K562 (cell line): ENCODE results near the gene CASP9. TPM values are rescaled to one million over a fixed set of nuclear protein-coding genes. Genes with fewer than 3 reads are reported as not detected.

Experiments
- BCOR ChIP-seq: fragments of 450-650 bp; IDR thresholded peaks from 2 replicates; pipeline ENCODE4 v1.6.1; 2016
- BRD4 ChIP-seq: fragments of 200-600 bp; sonication (generic); IDR thresholded peaks from 2 replicates; pipeline ENCODE4 v1.6.1; 2017; ENCODE audit warnings: inconsistent platforms
- DACH1 ChIP-seq: fragments of 450-650 bp; IDR thresholded peaks from 2 replicates; pipeline ENCODE4 v1.6.1; 2018; ENCODE audit not compliant: partially characterized antibody
- KDM1A ChIP-seq, 2 experiments: fragments of 450-650 bp; IDR thresholded peaks; 2 replicates each; pipeline ENCODE4 v1.6.1; 2016; ENCODE audit warnings: mild to moderate bottlenecking in 2 of 2
- MAFK ChIP-seq: IDR thresholded peaks from 2 replicates; pipeline ENCODE4 v1.6.1; 2011; ENCODE audit warnings: low read length, improper control_type of control experiment
- RBM25 ChIP-seq: fragments of 200-400 bp; formaldehyde crosslinking; IDR thresholded peaks from 2 replicates; pipeline ENCODE4 v1.6.1; 2018; ENCODE audit warnings: low read length, low read depth, moderate library complexity; ENCODE audit not compliant: severe bottlenecking
- STAT5B ChIP-seq: fragments of 250-450 bp; sonication (Bioruptor Pico); IDR thresholded peaks from 2 replicates; pipeline ENCODE4 v1.8.0; 2021; ENCODE audit warnings: mild to moderate bottlenecking, inconsistent platforms
- TBP ChIP-seq: optimal IDR thresholded peaks from 2 replicates; pipeline ENCODE3; 2011; ENCODE audit warnings: low read depth, low read length, improper control_type of control experiment
- U2AF1 ChIP-seq: fragments of 200-400 bp; formaldehyde crosslinking; optimal IDR thresholded peaks from 2 replicates; pipeline ENCODE3; 2017; ENCODE audit warnings: mild to moderate bottlenecking, low read depth, low read length, moderate library complexity
- USF2 ChIP-seq: sonication (generic); formaldehyde crosslinking; IDR thresholded peaks from 2 replicates; pipeline ENCODE4 v1.5.0; 2020; ENCODE audit warnings: missing genetic modification reagents
- ZBED1 ChIP-seq: IDR thresholded peaks from 2 replicates; pipeline ENCODE4 v1.6.1; 2014
- ZBTB17 ChIP-seq: fragments of 450-650 bp; formaldehyde crosslinking; IDR thresholded peaks from 2 replicates; pipeline ENCODE4 v1.4.0; 2020; ENCODE audit warnings: mild to moderate bottlenecking
- ZMIZ1 ChIP-seq, 2 experiments: fragments of 150-350 bp in 1 of 2; IDR thresholded peaks; 2 replicates each; pipeline ENCODE4 v1.6.1; 2012 to 2016; ENCODE audit warnings: low read depth in 2 of 2, low read length in 2 of 2, mild to moderate bottlenecking in 1 of 2, moderate library complexity in 1 of 2
- ZSCAN32 ChIP-seq: fragments of 450-650 bp; formaldehyde crosslinking; IDR thresholded peaks from 2 replicates; pipeline ENCODE4 v1.4.0; 2020; ENCODE audit warnings: mild to moderate bottlenecking, moderate library complexity
- polyA plus RNA-seq, 8 experiments: library from polyadenylated mRNA; depleted of rRNA in 4 of 8; stranded (reverse) in 5 of 8; unstranded in 3 of 8; fragments of >200 nt; fragmentation: Nextera tagmentation in 2 of 8; fragmentation: Illumina TruSeq in 1 of 8; extraction: Ambion mirVana in 2 of 8; extraction: Trizol in 1 of 8; gene quantifications; 2 replicates each; pipeline versions ENCODE4 v1.2.1 to v1.2.3, GENCODE V29; 2011 to 2014; ENCODE audit warnings: inconsistent platforms in 1 of 8, missing spikeins in 1 of 8
- total RNA-seq, 7 experiments: library from RNA; depleted of rRNA in 6 of 7; stranded (reverse); fragments of >200 nt in 6 of 7; fragmentation: Illumina TruSeq in 2 of 7; extraction: Trizol in 2 of 7; gene quantifications; 2 replicates each; pipeline versions ENCODE4 v1.2.1 to v1.2.3, GENCODE V29; 2011 to 2021; ENCODE audit warnings: low replicate concordance in 1 of 7
- TF ChIP-seq, protein P1 (sequence below): fragments of 250-450 bp; sonication (Bioruptor Pico); IDR thresholded peaks from 2 replicates; pipeline ENCODE4 v1.5.0; 2021; ENCODE audit warnings: mild to moderate bottlenecking, borderline replicate concordance
- TF ChIP-seq, protein P2 (sequence below): sonication (generic); formaldehyde crosslinking; IDR thresholded peaks from 2 replicates; pipeline ENCODE4 v1.8.0; 2022; ENCODE audit warnings: mild to moderate bottlenecking, missing genetic modification reagents

The CASP9 gene
- total and polyA plus RNA-seq, 9 of the 15 experiments (the other 6 are each of a cell fraction or from before 2014, with no cell fraction given) = 10.8 to 54.1 (median 30.7) TPM

DNA sequence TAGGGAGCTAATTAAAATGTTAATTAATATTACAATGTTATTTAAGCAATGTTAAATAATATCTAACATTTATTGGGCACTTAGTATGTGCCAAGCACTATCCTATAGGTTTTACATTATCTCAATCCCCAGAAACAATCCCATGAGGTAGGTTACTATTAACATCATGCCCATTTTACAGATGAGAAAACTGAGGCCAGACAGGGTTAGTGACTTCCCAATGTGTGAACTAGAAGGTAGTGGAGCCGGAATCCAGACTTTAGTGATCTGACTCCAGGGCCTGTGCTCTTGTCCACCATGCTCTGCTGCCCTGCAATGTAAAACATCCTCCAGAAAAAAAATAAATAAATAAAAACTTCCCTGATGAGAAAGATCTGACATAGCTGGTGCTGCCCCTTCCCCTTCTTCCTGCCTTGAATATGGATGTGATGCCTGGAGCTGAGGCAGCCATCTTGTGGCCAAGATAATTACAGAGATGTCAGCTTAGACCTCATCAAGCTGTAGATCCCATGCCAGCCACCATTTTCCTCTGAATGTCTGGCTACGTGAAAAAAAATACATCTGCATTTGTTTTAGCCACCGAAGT lies 75.0 kb downstream of the CASP9 start (continued):
- TF ChIP-seq, protein P1, sequence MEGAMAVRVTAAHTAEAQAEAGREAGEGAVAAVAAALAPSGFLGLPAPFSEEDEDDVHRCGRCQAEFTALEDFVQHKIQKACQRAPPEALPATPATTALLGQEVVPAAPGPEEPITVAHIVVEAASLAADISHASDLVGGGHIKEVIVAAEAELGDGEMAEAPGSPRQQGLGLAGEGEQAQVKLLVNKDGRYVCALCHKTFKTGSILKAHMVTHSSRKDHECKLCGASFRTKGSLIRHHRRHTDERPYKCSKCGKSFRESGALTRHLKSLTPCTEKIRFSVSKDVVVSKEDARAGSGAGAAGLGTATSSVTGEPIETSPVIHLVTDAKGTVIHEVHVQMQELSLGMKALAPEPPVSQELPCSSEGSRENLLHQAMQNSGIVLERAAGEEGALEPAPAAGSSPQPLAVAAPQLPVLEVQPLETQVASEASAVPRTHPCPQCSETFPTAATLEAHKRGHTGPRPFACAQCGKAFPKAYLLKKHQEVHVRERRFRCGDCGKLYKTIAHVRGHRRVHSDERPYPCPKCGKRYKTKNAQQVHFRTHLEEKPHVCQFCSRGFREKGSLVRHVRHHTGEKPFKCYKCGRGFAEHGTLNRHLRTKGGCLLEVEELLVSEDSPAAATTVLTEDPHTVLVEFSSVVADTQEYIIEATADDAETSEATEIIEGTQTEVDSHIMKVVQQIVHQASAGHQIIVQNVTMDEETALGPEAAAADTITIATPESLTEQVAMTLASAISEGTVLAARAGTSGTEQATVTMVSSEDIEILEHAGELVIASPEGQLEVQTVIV (CRISPR knock-in tag) = no peak
- TF ChIP-seq ZMIZ1 (IDR thresholded peaks at IDR 0.05; ENCODE audit: low read depth in 2 of 2, low read length in 2 of 2) (no peak), MAFK (no peak), BCOR (peak; percentile 99), DACH1 (no peak), U2AF1 (no peak), RBM25 (peak; percentile 94), ZBED1 (no peak), KDM1A (IDR thresholded peaks at IDR 0.05) (peak; percentile 75 to 83), TBP (no peak), BRD4 (no peak), USF2 (CRISPR knock-in tag) (no peak), ZBTB17 (no peak), STAT5B (no peak), ZSCAN32 (CRISPR knock-in tag) (no peak)
- TF ChIP-seq, protein P2, sequence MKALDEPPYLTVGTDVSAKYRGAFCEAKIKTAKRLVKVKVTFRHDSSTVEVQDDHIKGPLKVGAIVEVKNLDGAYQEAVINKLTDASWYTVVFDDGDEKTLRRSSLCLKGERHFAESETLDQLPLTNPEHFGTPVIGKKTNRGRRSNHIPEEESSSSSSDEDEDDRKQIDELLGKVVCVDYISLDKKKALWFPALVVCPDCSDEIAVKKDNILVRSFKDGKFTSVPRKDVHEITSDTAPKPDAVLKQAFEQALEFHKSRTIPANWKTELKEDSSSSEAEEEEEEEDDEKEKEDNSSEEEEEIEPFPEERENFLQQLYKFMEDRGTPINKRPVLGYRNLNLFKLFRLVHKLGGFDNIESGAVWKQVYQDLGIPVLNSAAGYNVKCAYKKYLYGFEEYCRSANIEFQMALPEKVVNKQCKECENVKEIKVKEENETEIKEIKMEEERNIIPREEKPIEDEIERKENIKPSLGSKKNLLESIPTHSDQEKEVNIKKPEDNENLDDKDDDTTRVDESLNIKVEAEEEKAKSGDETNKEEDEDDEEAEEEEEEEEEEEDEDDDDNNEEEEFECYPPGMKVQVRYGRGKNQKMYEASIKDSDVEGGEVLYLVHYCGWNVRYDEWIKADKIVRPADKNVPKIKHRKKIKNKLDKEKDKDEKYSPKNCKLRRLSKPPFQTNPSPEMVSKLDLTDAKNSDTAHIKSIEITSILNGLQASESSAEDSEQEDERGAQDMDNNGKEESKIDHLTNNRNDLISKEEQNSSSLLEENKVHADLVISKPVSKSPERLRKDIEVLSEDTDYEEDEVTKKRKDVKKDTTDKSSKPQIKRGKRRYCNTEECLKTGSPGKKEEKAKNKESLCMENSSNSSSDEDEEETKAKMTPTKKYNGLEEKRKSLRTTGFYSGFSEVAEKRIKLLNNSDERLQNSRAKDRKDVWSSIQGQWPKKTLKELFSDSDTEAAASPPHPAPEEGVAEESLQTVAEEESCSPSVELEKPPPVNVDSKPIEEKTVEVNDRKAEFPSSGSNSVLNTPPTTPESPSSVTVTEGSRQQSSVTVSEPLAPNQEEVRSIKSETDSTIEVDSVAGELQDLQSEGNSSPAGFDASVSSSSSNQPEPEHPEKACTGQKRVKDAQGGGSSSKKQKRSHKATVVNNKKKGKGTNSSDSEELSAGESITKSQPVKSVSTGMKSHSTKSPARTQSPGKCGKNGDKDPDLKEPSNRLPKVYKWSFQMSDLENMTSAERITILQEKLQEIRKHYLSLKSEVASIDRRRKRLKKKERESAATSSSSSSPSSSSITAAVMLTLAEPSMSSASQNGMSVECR = no peak
